Activated CD4-positive, alpha-beta T cell treated with anti-CD3 and anti-CD28 coated beads for 36 hours (primary cell): ENCODE data around the gene FBXW4. TPM values are rescaled to one million over a fixed set of nuclear protein-coding genes. Genes with fewer than 3 reads are reported as not detected.

Source experiments
- ATAC-seq: fragments of 200-7000 bp; cut with Tn5 transposase; one replicate; pipeline ENCODE4 v1.10.0; 2021; ENCODE audit warnings: mild to moderate bottlenecking, moderate library complexity
- CTCF ChIA-PET: fragments of 350-600 bp; sonication (Branson Sonifier 250); formaldehyde crosslinking; loops from one replicate; lab custom pipeline; 2021; ENCODE audit warnings: antibody characterized with exemption; lab: Charles Lee
- POLR2A ChIA-PET: fragments of 350-600 bp; sonication (Branson Sonifier 250); formaldehyde crosslinking; loops from one replicate; lab custom pipeline; 2021; ENCODE audit warnings: antibody characterized with exemption, inconsistent platforms; lab: Charles Lee
- DNase-seq: peaks from one replicate; pipeline ENCODE4 v3.0.0-alpha.2; 2020
- H3K27ac Mint-ChIP-seq: one replicate; pipeline ENCODE4 v1.8.0; 2021; ENCODE audit warnings: mixed read lengths
- H3K27me3 Mint-ChIP-seq: one replicate; pipeline ENCODE4 v1.8.0; 2021; ENCODE audit warnings: mixed read lengths
- H3K36me3 Mint-ChIP-seq: one replicate; pipeline ENCODE4 v1.8.0; 2021; ENCODE audit warnings: low read depth, mixed read lengths
- H3K4me1 Mint-ChIP-seq: one replicate; pipeline ENCODE4 v1.8.0; 2021; ENCODE audit warnings: mixed read lengths
- H3K4me3 Mint-ChIP-seq: one replicate; pipeline ENCODE4 v1.8.0; 2021; ENCODE audit warnings: mild to moderate bottlenecking, moderate library complexity, mixed read lengths
- H3K9me3 Mint-ChIP-seq: one replicate; pipeline ENCODE4 v1.8.0; 2021; ENCODE audit warnings: low read depth, mixed read lengths
- intact Hi-C, 2 experiments: fragments of 100-400 bp; cut with DNase I in 1 of 2; cut with micrococcal nuclease in 1 of 2; formaldehyde crosslinking; loops; one replicate each; pipeline versions ENCODE4 v1.14.2 to v1.15.1; 2022 to 2024; cut with DNase I, micrococcal nuclease
- total RNA-seq, 2 experiments: library from RNA; stranded (reverse); gene quantifications; one replicate each; pipeline ENCODE4 v1.2.3, GENCODE V29; 2021

The FBXW4 gene
- total RNA-seq, 2 experiments from 2014 or later, result 34.7 to 36.3 TPM

GRCh38 chr10:101573885-101574753 is 120.9 kb downstream of the FBXW4 start:
- CTCF ChIA-PET, result interaction anchor here (5.3 kb wide), 1 partner anchor 360 kb away, joined by 46 read pairs; no protein-coding TSS in a partner anchor
- POLR2A ChIA-PET, result no interaction called here
- Mint-ChIP-seq H3K36me3 (peaks cover 4% of the 10 kb centered on the region), H3K27ac (no peak overlapping the region), H3K4me1 (peaks cover 7% of the 10 kb centered on the region), H3K27me3 (peaks cover 8% of the 10 kb centered on the region), H3K9me3 (no peaks in the 10 kb centered on the region), H3K4me3 (no peak overlapping the region)
- ATAC-seq (no peak), DNase-seq (no peak)
- intact Hi-C loops, result loop anchor here in 1 of 2 experiments (5.0 kb wide), 1 partner anchor 302 kb away; no protein-coding TSS in a partner anchor

GRCh38 chr10:101572785-101573184 is 122.2 kb downstream of the FBXW4 start:
- ChIA-PET CTCF (interaction anchor here (0.8 to 5.3 kb wide), 2 partner anchors 350 to 359 kb away, joined by 3 to 46 read pairs; no protein-coding TSS in a partner anchor), POLR2A (no interaction called here)
- Mint-ChIP-seq H3K27ac (no peak overlapping the region), H3K36me3 (no peaks in the 10 kb centered on the region), H3K9me3 (no peaks in the 10 kb centered on the region), H3K27me3 (peaks cover 19% of the 10 kb centered on the region), H3K4me3 (no peak overlapping the region), H3K4me1 (peaks cover 7% of the 10 kb centered on the region)
- ATAC-seq (no peak), DNase-seq (no peak)
- intact Hi-C loops, result loop anchor here in 1 of 2 experiments (5.0 kb wide), 1 partner anchor 300 kb away; no protein-coding TSS in a partner anchor

GRCh38 chr10:101572126-101572525 is 122.8 kb downstream of the FBXW4 start:
- intact Hi-C loops, result loop anchor here in 1 of 2 experiments (5.0 kb wide), 1 partner anchor 300 kb away; no protein-coding TSS in a partner anchor

GRCh38 chr10:101571271-101571925 is 123.6 kb downstream of the FBXW4 start:
- H3K9me3 Mint-ChIP-seq, result no peaks in the 10 kb centered on the region
- H3K27ac Mint-ChIP-seq, result no peak overlapping the region
- DNase-seq (no peak), ATAC-seq (no peak)
- peaks cover 13% of the 10 kb centered on the region for H3K4me1 Mint-ChIP-seq
- no peak overlapping the region for H3K4me3 Mint-ChIP-seq
- intact Hi-C loops, result loop anchor here in 1 of 2 experiments (5.0 kb wide), 1 partner anchor 299 kb away; no protein-coding TSS in a partner anchor
- no peaks in the 10 kb centered on the region for H3K36me3 Mint-ChIP-seq
- CTCF ChIA-PET, result interaction anchor here (0.7 to 5.3 kb wide), 17 partner anchors 11 to 361 kb away, joined by 3 to 46 read pairs (median 5); partner anchors contain the start of genes DPCD and POLL
- H3K27me3 Mint-ChIP-seq, result peaks cover 29% of the 10 kb centered on the region
- POLR2A ChIA-PET, result interaction anchor here (0.6 kb wide), 2 partner anchors 103 to 129 kb away, joined by 3 to 4 read pairs; no protein-coding TSS in a partner anchor

More at GRCh38 chr10:101572126-101572525, 122.8 kb downstream of the FBXW4 start:
- no peaks in the 10 kb centered on the region for H3K36me3 Mint-ChIP-seq
- CTCF ChIA-PET, result interaction anchor here (0.8 to 5.3 kb wide), 7 partner anchors 30 to 358 kb away, joined by 3 to 46 read pairs (median 5); no protein-coding TSS in a partner anchor
- no peak for DNase-seq
- ATAC-seq, result no peak
- H3K27ac Mint-ChIP-seq, result no peak overlapping the region
- peaks cover 10% of the 10 kb centered on the region for H3K4me1 Mint-ChIP-seq
- H3K4me3 Mint-ChIP-seq, result no peak overlapping the region
- no peaks in the 10 kb centered on the region for H3K9me3 Mint-ChIP-seq
- peaks cover 24% of the 10 kb centered on the region for H3K27me3 Mint-ChIP-seq
- POLR2A ChIA-PET, result no interaction called here

- peaks cover 18% of the 10 kb centered on the region for H3K4me1 Mint-ChIP-seq
- no peaks in the 10 kb centered on the region for H3K9me3 Mint-ChIP-seq
- DNase-seq (no peak), ATAC-seq (peak; percentile 16)
- ChIA-PET POLR2A (interaction anchor here (0.6 kb wide), 2 partner anchors 102 to 130 kb away, joined by 3 to 4 read pairs; no protein-coding TSS in a partner anchor), CTCF (interaction anchor here (0.5 to 5.3 kb wide), 27 partner anchors 10 to 475 kb away, joined by 3 to 46 read pairs (median 4); partner anchors contain the start of genes DPCD and POLL)
- no peaks in the 10 kb centered on the region for H3K36me3 Mint-ChIP-seq
- no peak overlapping the region for H3K27ac Mint-ChIP-seq
- intact Hi-C loops, result loop anchor here (1.0 to 5.0 kb wide), 10 partner anchors 33 to 409 kb away; no protein-coding TSS in a partner anchor
- peak overlapping the region; percentile 62 for H3K4me3 Mint-ChIP-seq
- peaks cover 35% of the 10 kb centered on the region for H3K27me3 Mint-ChIP-seq
Measured at GRCh38 chr10:101570428-101571270, 124.3 kb downstream of the FBXW4 start.

- H3K4me3 Mint-ChIP-seq, result peak overlapping the region; percentile 62
- H3K27me3 Mint-ChIP-seq, result peaks cover 41% of the 10 kb centered on the region
- no peak overlapping the region for H3K27ac Mint-ChIP-seq
- ATAC-seq (peak; percentile 79), DNase-seq (peak; percentile 91)
- ChIA-PET POLR2A (no interaction called here), CTCF (interaction anchor here (0.6 to 5.3 kb wide), 22 partner anchors 9 to 474 kb away, joined by 3 to 46 read pairs (median 4); no protein-coding TSS in a partner anchor)
- no peaks in the 10 kb centered on the region for H3K9me3 Mint-ChIP-seq
- intact Hi-C loops, result loop anchor here (1.0 to 5.0 kb wide), 11 partner anchors 33 to 409 kb away; no protein-coding TSS in a partner anchor
- H3K36me3 Mint-ChIP-seq, result no peaks in the 10 kb centered on the region
- H3K4me1 Mint-ChIP-seq, result peaks cover 18% of the 10 kb centered on the region
Measured at GRCh38 chr10:101569622-101570427, 125.1 kb downstream of the FBXW4 start.

- no peaks in the 10 kb centered on the region for H3K36me3 Mint-ChIP-seq
- ATAC-seq, result no peak
- intact Hi-C loops, result loop anchor here in 1 of 2 experiments (5.0 kb wide), 1 partner anchor 102 kb away; no protein-coding TSS in a partner anchor
- H3K27me3 Mint-ChIP-seq, result peaks cover 44% of the 10 kb centered on the region
- peak overlapping the region; percentile 62 for H3K4me3 Mint-ChIP-seq
- no peak for DNase-seq
- H3K4me1 Mint-ChIP-seq, result peaks cover 18% of the 10 kb centered on the region
- ChIA-PET CTCF (interaction anchor here (0.6 to 5.3 kb wide), 18 partner anchors 19 to 474 kb away, joined by 3 to 46 read pairs (median 4); no protein-coding TSS in a partner anchor), POLR2A (no interaction called here)
- H3K9me3 Mint-ChIP-seq, result no peaks in the 10 kb centered on the region
- H3K27ac Mint-ChIP-seq, result no peak overlapping the region
Measured at GRCh38 chr10:101569323-101569621, 125.7 kb downstream of the FBXW4 start.

- intact Hi-C loops, result loop anchor here in 1 of 2 experiments (5.0 kb wide), 1 partner anchor 101 kb away; no protein-coding TSS in a partner anchor
- Mint-ChIP-seq H3K4me1 (peaks cover 18% of the 10 kb centered on the region), H3K27me3 (peaks cover 46% of the 10 kb centered on the region), H3K9me3 (no peaks in the 10 kb centered on the region), H3K27ac (no peak overlapping the region), H3K4me3 (no peak overlapping the region), H3K36me3 (no peaks in the 10 kb centered on the region)
- ChIA-PET POLR2A (no interaction called here), CTCF (interaction anchor here (0.5 to 1.2 kb wide), 10 partner anchors 11 to 358 kb away, joined by 3 to 4 read pairs (median 3); no protein-coding TSS in a partner anchor)
- no peak for DNase-seq
- ATAC-seq, result no peak
Measured at GRCh38 chr10:101568054-101568745, 126.8 kb downstream of the FBXW4 start.
